Bronchial epithelial cell (primary cell): ENCODE results near the gene EEA1. TPM values are rescaled to one million over a fixed set of nuclear protein-coding genes. Genes with fewer than 3 reads are reported as not detected.
A peak's percentile ranks its signal among the peaks of the same experiment; 100 is the strongest.

Experiments
- DNase-seq: peaks from one replicate; pipeline ENCODE4 v3.0.0-alpha.2; 2010; ENCODE audit warnings: low read depth
- FAIRE-seq: peaks from 2 replicates; lab custom pipeline; 2011; peaks lifted over from hg19 to GRCh38; lab: Jason Lieb, UNC
- H3K27me3 ChIP-seq: 2 replicates; pipeline ENCODE4 v1.5.1; 2011; ENCODE audit warnings: low read length; ENCODE audit not compliant: control insufficient read depth, insufficient read depth
- H3K36me3 ChIP-seq: 2 replicates; pipeline ENCODE4 v1.5.1; 2011; ENCODE audit warnings: low read length; ENCODE audit not compliant: control insufficient read depth, insufficient read depth
- H3K4me3 ChIP-seq: 2 replicates; pipeline ENCODE4 v1.5.1; 2011; ENCODE audit warnings: mild to moderate bottlenecking, low read depth, low read length, control low read depth
- CTCF ChIP-seq: IDR thresholded peaks from 2 replicates; pipeline ENCODE4 v1.5.1; 2011; ENCODE audit warnings: mild to moderate bottlenecking, moderate library complexity, low read length, control low read depth, inconsistent platforms; ENCODE audit not compliant: insufficient read depth, severe bottlenecking
- total RNA-seq: library from RNA; depleted of rRNA; stranded (reverse); fragments of >200 nt; gene quantifications from 2 replicates; pipeline ENCODE4 v1.2.1, GENCODE V29; 2014

Gene EEA1
- total RNA-seq, 1 donor from 2014 or later = 8.4 TPM

DNA sequence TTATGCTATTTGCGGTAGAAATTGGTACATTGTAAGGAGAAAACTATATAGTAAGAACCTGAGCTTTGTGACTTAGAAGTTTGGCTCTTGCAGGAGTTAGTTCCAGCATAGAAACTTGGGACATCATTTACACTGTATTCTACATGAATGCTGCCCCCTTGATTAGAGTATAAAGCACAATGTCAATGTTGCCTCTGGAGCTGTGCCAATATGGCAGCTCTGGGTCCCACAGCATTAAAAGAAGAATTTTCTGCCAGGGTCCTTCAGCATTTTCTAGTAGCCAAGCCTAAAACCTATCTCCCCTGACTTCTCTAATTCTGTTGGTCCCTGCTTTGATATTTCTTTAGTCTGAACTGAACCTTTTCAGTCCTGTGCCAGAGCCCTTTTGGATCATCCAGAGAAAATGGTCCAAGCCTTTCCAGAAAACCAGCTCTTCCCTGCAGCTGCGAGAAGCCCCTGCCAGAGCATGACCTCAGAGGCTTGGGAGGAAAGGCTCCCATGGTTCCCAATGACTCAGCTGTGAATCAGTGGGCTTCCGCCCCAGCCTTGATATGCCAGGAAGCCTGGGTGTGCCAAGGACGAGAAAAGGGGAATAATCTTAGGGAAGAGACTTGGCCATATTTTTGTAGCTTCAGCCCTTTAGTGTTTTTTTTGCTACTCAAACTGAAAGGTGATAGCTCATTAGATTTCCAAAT lies 183.1 kb downstream of the EEA1 start:
- H3K4me3 ChIP-seq = no peak overlapping the region
- no peaks in the 10 kb centered on the region for H3K36me3 ChIP-seq
- DNase-seq (peak; percentile 97), FAIRE-seq (no peak)
- no peaks in the 10 kb centered on the region for H3K27me3 ChIP-seq
- TF ChIP-seq CTCF = no peak

DNA sequence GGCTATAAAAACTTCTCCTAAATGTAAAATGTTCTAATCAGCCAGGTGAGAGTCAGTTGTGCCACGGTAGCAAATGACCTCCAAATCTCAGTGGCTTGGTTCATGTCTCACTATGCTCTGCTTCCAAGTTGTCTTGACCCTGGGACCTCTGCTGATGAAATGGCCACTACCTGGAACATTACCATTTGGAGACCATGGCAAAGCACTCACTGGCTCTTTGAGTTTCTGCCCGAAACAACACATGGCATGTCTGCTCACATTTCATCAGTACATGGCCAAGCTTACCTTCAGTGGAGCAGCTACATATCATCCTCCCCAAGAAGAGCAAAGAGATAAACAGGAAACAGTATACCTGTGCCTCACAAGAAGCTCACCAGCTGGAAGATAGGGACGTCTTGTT lies 186.1 kb downstream of the EEA1 start:
- FAIRE-seq (no peak), DNase-seq (no peak)
- no peak overlapping the region for H3K4me3 ChIP-seq
- TF ChIP-seq CTCF = no peak
- H3K27me3 ChIP-seq = no peaks in the 10 kb centered on the region
- no peaks in the 10 kb centered on the region for H3K36me3 ChIP-seq

DNA sequence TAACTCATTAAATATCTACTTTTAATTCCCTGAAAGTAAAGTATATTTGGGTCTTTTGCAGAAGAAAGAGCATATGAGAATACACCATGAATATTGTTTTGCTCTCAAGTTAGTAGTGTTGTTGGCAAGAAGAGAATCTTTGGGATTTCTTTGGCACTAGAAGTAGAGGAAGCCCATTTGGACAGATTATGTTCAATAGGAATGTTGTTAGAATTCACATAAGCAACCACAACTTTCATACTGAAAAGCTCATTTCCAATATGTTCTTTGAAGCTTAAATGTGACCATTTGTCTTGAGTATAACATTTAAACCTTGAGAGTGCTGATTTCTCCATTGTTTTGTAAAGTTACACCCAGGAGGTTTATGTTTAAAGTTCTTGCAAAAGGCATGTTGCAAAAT lies 188.7 kb downstream of the EEA1 start:
- Histone ChIP-seq H3K27me3 (no peaks in the 10 kb centered on the region), H3K4me3 (no peak overlapping the region), H3K36me3 (no peaks in the 10 kb centered on the region)
- DNase-seq (no peak), FAIRE-seq (no peak)
- no peak for TF ChIP-seq CTCF

DNA sequence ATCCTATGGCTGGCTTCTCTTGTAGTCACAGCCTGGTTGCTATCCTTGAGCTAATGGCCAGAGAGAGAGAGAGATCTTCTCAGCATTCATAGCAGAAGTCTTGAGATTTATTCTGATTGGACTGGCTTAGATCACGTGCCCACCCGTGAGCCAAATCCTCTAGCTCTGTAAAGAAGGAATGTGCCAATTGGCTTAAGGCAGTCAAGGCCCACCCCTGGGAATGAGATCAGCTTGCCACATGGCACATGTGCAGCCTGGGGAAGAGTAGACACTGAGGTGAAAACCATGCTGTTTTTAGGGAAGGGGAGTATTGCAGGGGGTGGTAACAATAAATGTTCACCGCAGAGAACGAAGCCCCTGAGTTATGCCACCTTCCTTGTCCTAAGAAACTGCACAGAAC lies 190.0 kb downstream of the EEA1 start:
- no peaks in the 10 kb centered on the region for H3K36me3 ChIP-seq
- FAIRE-seq = no peak
- no peaks in the 10 kb centered on the region for H3K27me3 ChIP-seq
- TF ChIP-seq CTCF = no peak
- H3K4me3 ChIP-seq = no peak overlapping the region
- DNase-seq = no peak

DNA sequence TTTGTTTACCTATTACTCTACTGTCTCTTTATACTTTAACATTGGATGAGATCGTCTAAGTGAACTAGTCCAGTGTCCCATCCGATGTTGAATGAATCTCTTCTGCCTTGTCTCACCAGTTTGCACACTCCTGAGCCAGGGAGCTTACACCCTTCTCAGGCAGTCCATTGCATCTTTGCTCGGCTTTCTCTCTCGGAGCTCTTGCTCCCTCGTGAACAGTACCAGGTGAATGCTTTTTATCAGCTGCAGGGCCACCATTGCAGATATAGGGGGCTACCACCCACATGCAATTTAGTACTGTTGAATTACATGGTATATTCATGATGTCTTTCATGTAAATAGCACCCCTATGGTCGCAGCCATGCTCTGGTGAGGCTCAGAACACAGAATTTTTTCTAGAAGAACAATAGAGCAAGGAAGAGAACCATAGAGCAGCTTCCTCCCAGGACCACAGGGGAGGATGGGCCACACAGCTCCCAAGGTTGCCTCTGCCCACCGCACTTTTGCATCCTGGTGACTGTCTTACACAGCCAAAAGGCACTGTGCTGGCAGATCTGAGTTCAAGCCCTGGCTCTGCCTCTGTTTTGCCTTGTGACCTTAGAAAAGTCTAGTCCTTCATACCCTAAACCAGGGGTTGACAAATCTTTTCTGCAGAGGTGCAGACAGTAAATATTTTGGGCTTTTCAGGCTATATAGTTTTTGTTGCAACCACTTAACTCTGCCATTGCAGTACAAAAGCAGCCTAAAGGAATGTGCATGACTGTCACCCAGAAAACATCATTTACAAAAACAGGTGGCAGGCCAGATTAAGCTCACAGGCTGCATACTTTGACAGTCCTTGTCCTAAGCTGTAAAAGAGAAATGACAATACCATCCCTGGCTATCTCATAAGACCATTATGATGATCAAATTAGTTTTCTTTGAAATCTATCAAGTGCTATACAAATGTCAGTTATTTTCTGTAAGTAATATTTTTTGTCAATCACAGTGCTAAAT lies 190.9 kb downstream of the EEA1 start:
- FAIRE-seq (no peak), DNase-seq (no peak)
- TF ChIP-seq CTCF = no peak
- Histone ChIP-seq H3K27me3 (no peaks in the 10 kb centered on the region), H3K4me3 (no peak overlapping the region), H3K36me3 (no peaks in the 10 kb centered on the region)
